HEK293T (cell line): ENCODE results near the gene OOEP.
A peak's percentile ranks its signal among the peaks of the same experiment; 100 is the strongest.

Experiments used
- CTCF ChIA-PET: fragments of 350-600 bp; formaldehyde crosslinking; extraction: SDS; loops from one replicate; lab custom pipeline; 2021; ENCODE audit warnings: antibody characterized with exemption, inconsistent platforms; lab: Yijun Ruan, JAX
- POLR2A ChIA-PET: fragments of 350-600 bp; formaldehyde crosslinking; extraction: SDS; loops from one replicate; lab custom pipeline; 2020; ENCODE audit warnings: antibody characterized with exemption, inconsistent platforms; lab: Yijun Ruan, JAX
- DNase-seq: peaks from one replicate; pipeline ENCODE4 v3.0.0; 2012; ENCODE audit warnings: mixed read lengths; ENCODE audit errors: extremely low spot score
- ARNT ChIP-seq: fragments of 450-650 bp; IDR thresholded peaks from 2 replicates; pipeline ENCODE4 v1.6.1; 2017; ENCODE audit warnings: mild to moderate bottlenecking
- BHLHE40 ChIP-seq: fragments of 450-650 bp; IDR thresholded peaks from 2 replicates; pipeline ENCODE4 v1.6.1; 2016; ENCODE audit warnings: mild to moderate bottlenecking, moderate library complexity, borderline replicate concordance
- CTBP1 ChIP-seq: fragments of 450-650 bp; IDR thresholded peaks from 2 replicates; pipeline ENCODE4 v1.6.1; 2016; ENCODE audit warnings: borderline replicate concordance
- ELF4 ChIP-seq: fragments of 450-650 bp; IDR thresholded peaks from 2 replicates; pipeline ENCODE4 v1.6.1; 2017; ENCODE audit warnings: antibody characterized with exemption
- FOXA1 ChIP-seq: fragments of 450-650 bp; IDR thresholded peaks from 2 replicates; pipeline ENCODE4 v1.6.1; 2016; ENCODE audit warnings: mild to moderate bottlenecking
- FOXK2 ChIP-seq: fragments of 450-650 bp; IDR thresholded peaks from 2 replicates; pipeline ENCODE4 v1.6.1; 2016; ENCODE audit warnings: mild to moderate bottlenecking
- FOXM1 ChIP-seq: fragments of 450-650 bp; IDR thresholded peaks from 2 replicates; pipeline ENCODE4 v1.6.1; 2017; ENCODE audit warnings: mild to moderate bottlenecking, borderline replicate concordance
- HDGF ChIP-seq: fragments of 450-650 bp; IDR thresholded peaks from 2 replicates; pipeline ENCODE4 v1.6.1; 2017; ENCODE audit warnings: antibody characterized with exemption, borderline replicate concordance
- L3MBTL2 ChIP-seq: fragments of 450-650 bp; conservative IDR thresholded peaks from 2 replicates; pipeline ENCODE4 v1.6.1; 2016; ENCODE audit warnings: mild to moderate bottlenecking
- LEF1 ChIP-seq: fragments of 450-650 bp; IDR thresholded peaks from 2 replicates; pipeline ENCODE4 v1.6.1; 2017; ENCODE audit warnings: mild to moderate bottlenecking, borderline replicate concordance
- NFRKB ChIP-seq: fragments of 450-650 bp; IDR thresholded peaks from 2 replicates; pipeline ENCODE4 v1.6.1; 2016; ENCODE audit warnings: mild to moderate bottlenecking, moderate library complexity
- SP1 ChIP-seq: fragments of 450-650 bp; IDR thresholded peaks from 2 replicates; pipeline ENCODE4 v1.6.1; 2017
- SUZ12 ChIP-seq: fragments of 450-650 bp; IDR thresholded peaks from 2 replicates; pipeline ENCODE4 v1.6.1; 2016; ENCODE audit warnings: mild to moderate bottlenecking
- TARDBP ChIP-seq: fragments of 450-650 bp; IDR thresholded peaks from 2 replicates; pipeline ENCODE4 v1.6.1; 2016
- ZNF384 ChIP-seq: fragments of 450-650 bp; IDR thresholded peaks from 2 replicates; pipeline ENCODE4 v1.6.1; 2016
- TF ChIP-seq, protein P1 (sequence below): fragments of 450-650 bp; IDR thresholded peaks from 2 replicates; pipeline ENCODE4 v1.6.1; 2016

The OOEP gene

DNA sequence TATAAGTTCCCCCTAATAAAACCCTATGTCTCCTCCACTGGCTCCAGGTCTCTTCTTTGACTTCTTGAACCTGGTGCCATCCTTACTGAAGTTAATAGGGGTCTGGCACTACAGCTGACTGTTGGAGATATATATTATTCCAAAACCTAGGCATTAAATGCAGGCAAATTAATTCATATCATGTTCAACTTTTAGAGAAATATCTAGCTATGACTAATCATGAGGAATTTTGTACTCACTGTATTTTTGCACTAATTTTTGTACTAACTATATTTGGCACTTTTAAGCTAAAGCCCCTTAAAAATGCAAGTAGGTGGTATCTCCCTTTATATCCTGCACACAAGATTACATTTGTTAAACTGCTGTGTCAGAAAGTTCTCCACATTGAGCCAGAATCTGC lies 26.5 kb downstream of the OOEP start:
- CTCF ChIA-PET: interaction anchor here (1.1 kb wide), 1 partner anchor 17 kb away, joined by 4 read pairs; no protein-coding TSS in a partner anchor
- TF ChIP-seq, protein P1, sequence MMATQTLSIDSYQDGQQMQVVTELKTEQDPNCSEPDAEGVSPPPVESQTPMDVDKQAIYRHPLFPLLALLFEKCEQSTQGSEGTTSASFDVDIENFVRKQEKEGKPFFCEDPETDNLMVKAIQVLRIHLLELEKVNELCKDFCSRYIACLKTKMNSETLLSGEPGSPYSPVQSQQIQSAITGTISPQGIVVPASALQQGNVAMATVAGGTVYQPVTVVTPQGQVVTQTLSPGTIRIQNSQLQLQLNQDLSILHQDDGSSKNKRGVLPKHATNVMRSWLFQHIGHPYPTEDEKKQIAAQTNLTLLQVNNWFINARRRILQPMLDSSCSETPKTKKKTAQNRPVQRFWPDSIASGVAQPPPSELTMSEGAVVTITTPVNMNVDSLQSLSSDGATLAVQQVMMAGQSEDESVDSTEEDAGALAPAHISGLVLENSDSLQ: no peak
- TF ChIP-seq SUZ12 (no peak), ARNT (no peak), L3MBTL2 (no peak), CTBP1 (no peak), ELF4 (no peak), TARDBP (no peak), ZNF384 (no peak), FOXA1 (no peak), HDGF (no peak)
- no peak for DNase-seq
- POLR2A ChIA-PET: interaction anchor here (0.8 kb wide), 1 partner anchor 14 kb away, joined by 3 read pairs; no protein-coding TSS in a partner anchor

DNA sequence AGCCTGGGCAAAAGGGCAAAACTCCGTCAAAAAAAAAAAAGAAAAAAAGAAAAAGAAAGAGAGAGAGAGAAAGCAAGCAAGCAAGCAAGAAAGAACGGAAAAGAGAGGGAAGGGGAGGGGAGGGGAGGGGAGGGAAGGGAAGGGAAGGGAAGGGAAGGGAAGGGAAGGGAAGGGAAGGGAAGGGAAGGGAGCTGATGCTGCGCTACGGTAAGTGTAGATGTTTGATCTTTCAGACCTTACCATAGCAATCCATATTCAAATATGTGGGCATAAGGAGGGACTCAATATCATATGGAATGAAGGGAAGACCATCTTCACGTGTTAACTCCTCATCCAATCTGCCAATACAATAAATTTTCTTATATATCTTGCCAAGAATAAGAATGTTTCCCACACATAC lies 27.5 kb downstream of the OOEP start:
- TF ChIP-seq FOXM1 (no peak), FOXA1 (no peak), SUZ12 (no peak), L3MBTL2 (no peak), FOXK2 (no peak), BHLHE40 (no peak), NFRKB (no peak), HDGF (no peak), TARDBP (no peak), ZNF384 (no peak), ELF4 (no peak), ARNT (no peak), SP1 (no peak), CTBP1 (no peak), LEF1 (no peak)
- TF ChIP-seq, protein P1: no peak
- CTCF ChIA-PET: no interaction called here
- no peak for DNase-seq
- POLR2A ChIA-PET: no interaction called here

DNA sequence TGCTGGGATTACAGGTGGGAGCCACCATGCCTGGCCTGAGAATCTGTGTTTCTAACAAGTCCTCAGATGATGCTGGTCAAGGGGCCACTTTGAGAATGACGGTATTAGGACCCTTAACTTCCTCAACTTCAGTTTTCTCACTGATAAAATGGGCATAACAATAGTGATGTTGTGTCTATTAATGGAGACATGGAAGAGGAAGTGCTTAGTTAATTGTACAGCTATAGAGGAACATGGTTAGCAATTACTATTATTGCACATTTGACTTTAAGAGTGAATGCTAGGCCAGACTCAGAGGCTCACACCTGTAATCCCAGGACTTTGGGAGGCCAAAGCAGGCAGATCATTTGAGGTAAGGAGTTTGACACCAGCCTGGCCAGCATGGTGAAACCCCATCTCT lies 28.4 kb downstream of the OOEP start:
- CTCF ChIA-PET: no interaction called here
- no peak for DNase-seq
- POLR2A ChIA-PET: no interaction called here
- TF ChIP-seq BHLHE40: no peak

DNA sequence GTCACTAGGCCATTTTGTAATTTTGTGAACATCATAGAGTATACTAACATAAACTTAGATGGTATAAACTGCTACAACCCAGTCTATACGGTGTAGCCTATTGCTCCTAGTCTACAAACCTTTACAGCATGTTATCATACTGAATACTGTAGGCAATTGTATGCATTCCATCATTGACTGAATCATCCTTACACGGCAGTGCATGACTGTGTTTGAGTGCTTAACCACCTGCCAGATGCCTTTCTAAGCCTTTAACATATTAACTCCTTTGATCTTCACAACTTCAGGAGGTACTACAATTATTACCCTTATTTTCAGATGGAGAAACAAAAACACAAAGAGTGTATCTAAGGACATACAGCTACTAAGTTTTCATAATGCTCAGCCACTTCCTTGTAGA lies 29.6 kb downstream of the OOEP start:
- ChIA-PET CTCF (interaction anchor here (0.6 kb wide), 1 partner anchor 12 kb away, joined by 3 read pairs; no protein-coding TSS in a partner anchor), POLR2A (no interaction called here)
- TF ChIP-seq HDGF (no peak), BHLHE40 (no peak), SUZ12 (no peak), L3MBTL2 (no peak), ZNF384 (no peak), SP1 (no peak), FOXK2 (no peak), ELF4 (no peak), CTBP1 (no peak), TARDBP (no peak), LEF1 (no peak), FOXA1 (no peak), NFRKB (no peak), FOXM1 (no peak), ARNT (no peak)
- TF ChIP-seq, protein P1: no peak
- DNase-seq: no peak

DNA sequence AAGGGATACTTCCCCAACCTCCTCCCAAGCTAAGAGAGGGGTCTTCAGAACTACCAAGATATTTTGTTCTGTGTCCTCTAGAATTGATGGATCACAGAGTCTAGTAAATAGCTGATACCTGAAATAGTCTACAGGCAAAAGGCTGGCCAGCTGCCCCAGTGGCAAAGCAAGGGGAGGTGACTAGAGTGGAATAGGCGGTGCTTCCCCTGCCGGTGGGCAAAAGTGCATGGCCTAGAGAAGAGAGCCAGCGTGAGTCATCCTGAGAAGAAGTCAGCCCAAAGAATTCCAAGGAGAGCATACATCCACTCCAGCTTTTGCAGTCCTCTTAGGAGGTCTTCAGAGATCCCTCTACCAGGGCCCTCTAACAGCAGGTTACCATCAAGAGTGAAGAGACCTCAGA lies 30.4 kb downstream of the OOEP start:
- TF ChIP-seq ARNT (no peak), ELF4 (no peak), NFRKB (no peak), FOXK2 (no peak), TARDBP (no peak), SUZ12 (no peak), FOXM1 (no peak)
- TF ChIP-seq, protein P1: no peak
- ChIA-PET CTCF (interaction anchor here (0.6 to 1.3 kb wide), 2 partner anchors 12 to 13 kb away, joined by 3 to 5 read pairs; no protein-coding TSS in a partner anchor), POLR2A (interaction anchor here (1.3 kb wide), 1 partner anchor 30 kb away, joined by 4 read pairs; no protein-coding TSS in a partner anchor)
- peak; percentile 20 for DNase-seq

DNA sequence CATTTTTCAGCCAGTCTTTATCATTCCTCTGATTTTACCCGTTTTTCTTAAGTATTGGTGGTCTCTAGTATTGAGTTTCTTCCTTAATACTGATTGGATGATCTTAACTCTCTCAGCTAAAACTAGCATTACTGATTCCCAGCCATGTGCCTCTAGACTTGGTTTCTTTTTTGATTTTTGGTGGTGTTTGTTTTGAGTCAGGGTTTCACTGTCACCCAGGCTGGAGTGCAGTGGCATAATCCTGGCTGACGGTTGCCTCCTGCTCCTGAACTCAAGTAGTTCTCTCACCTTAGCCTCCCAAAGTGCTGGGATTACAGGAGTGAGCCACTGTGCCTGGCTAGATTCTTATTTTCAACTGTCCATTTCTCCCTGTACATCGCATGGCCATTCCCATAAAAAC lies 40.5 kb downstream of the OOEP start:
- DNase-seq: no peak
- TF ChIP-seq SP1 (no peak), LEF1 (no peak), FOXK2 (no peak), ELF4 (no peak), NFRKB (no peak), ARNT (no peak), SUZ12 (no peak), TARDBP (no peak), FOXA1 (no peak), BHLHE40 (no peak)
- TF ChIP-seq, protein P1: no peak
- POLR2A ChIA-PET: interaction anchor here (1.1 kb wide), 1 partner anchor 14 kb away, joined by 3 read pairs; no protein-coding TSS in a partner anchor
- CTCF ChIA-PET: interaction anchor here (0.6 to 1.5 kb wide), 3 partner anchors 9 to 21 kb away, joined by 3 to 6 read pairs (median 5); no protein-coding TSS in a partner anchor
